ENCODE results near the gene NEURL3.

NEURL3 gene

GRCh38 chr2:96489663-96490062 is 15.5 kb downstream of the NEURL3 start:
- no peak for DNase-seq (ENCODE audit: low read depth)
- no peak for TF ChIP-seq CTCF (IDR thresholded peaks at IDR 0.05; ENCODE audit: low read depth, low read length, missing control alignments)
- H3K4me3 ChIP-seq (ENCODE audit: low read depth, low read length) = no peak overlapping the region

GRCh38 chr2:96489261-96489660 is 15.9 kb downstream of the NEURL3 start:
- TF ChIP-seq CTCF (IDR thresholded peaks at IDR 0.05; ENCODE audit: low read depth, low read length, missing control alignments) = no peak
- no peak for DNase-seq (ENCODE audit: low read depth)
- H3K4me3 ChIP-seq (ENCODE audit: low read depth, low read length) = no peak overlapping the region

GRCh38 chr2:96486696-96487095 is 18.5 kb downstream of the NEURL3 start:
- DNase-seq (ENCODE audit: low read depth) = no peak
- TF ChIP-seq CTCF (IDR thresholded peaks at IDR 0.05; ENCODE audit: low read depth, low read length, missing control alignments) = no peak
- H3K4me3 ChIP-seq (ENCODE audit: low read depth, low read length) = peak overlapping the region; percentile 75; the same call in 1 of the 2 replicates

GRCh38 chr2:96485751-96486651 is 19.2 kb downstream of the NEURL3 start:
- H3K4me3 ChIP-seq (ENCODE audit: low read depth, low read length) = peak overlapping the region; percentile 75
- peak; percentile 89 for DNase-seq (ENCODE audit: low read depth)
- TF ChIP-seq CTCF (IDR thresholded peaks at IDR 0.05; ENCODE audit: low read depth, low read length, missing control alignments) = no peak

GRCh38 chr2:96485350-96485749 is 19.8 kb downstream of the NEURL3 start:
- no peak for TF ChIP-seq CTCF (IDR thresholded peaks at IDR 0.05; ENCODE audit: low read depth, low read length, missing control alignments)
- no peak overlapping the region for H3K4me3 ChIP-seq (ENCODE audit: low read depth, low read length)
- no peak for DNase-seq (ENCODE audit: low read depth)

GRCh38 chr2:96484091-96484490 is 21.1 kb downstream of the NEURL3 start:
- no peak for TF ChIP-seq CTCF (IDR thresholded peaks at IDR 0.05; ENCODE audit: low read depth, low read length, missing control alignments)
- no peak overlapping the region for H3K4me3 ChIP-seq (ENCODE audit: low read depth, low read length)
- DNase-seq (ENCODE audit: low read depth) = no peak

GRCh38 chr2:96477458-96477857 is 27.7 kb downstream of the NEURL3 start:
- no peak for TF ChIP-seq CTCF (IDR thresholded peaks at IDR 0.05; ENCODE audit: low read depth, low read length, missing control alignments)

More at GRCh38 chr2:96477458-96477857, 27.7 kb downstream of the NEURL3 start:
- DNase-seq (ENCODE audit: low read depth) = no peak
- H3K4me3 ChIP-seq (ENCODE audit: low read depth, low read length) = no peak overlapping the region

Measured in GM12864 (cell line).